Astrocyte of the hippocampus (primary cell): ENCODE results near the gene WFIKKN2.
"Not testable (repeated sequence)": the region's sequence is repeated elsewhere in the genome, so short reads cannot be mapped to it uniquely, and the experiment has no call there.

ENCODE experiments used
- DNase-seq: peaks from one replicate; pipeline ENCODE4 v3.0.0; 2011; ENCODE audit warnings: low read depth, low spot score

Gene WFIKKN2, protein sequence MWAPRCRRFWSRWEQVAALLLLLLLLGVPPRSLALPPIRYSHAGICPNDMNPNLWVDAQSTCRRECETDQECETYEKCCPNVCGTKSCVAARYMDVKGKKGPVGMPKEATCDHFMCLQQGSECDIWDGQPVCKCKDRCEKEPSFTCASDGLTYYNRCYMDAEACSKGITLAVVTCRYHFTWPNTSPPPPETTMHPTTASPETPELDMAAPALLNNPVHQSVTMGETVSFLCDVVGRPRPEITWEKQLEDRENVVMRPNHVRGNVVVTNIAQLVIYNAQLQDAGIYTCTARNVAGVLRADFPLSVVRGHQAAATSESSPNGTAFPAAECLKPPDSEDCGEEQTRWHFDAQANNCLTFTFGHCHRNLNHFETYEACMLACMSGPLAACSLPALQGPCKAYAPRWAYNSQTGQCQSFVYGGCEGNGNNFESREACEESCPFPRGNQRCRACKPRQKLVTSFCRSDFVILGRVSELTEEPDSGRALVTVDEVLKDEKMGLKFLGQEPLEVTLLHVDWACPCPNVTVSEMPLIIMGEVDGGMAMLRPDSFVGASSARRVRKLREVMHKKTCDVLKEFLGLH

DNA sequence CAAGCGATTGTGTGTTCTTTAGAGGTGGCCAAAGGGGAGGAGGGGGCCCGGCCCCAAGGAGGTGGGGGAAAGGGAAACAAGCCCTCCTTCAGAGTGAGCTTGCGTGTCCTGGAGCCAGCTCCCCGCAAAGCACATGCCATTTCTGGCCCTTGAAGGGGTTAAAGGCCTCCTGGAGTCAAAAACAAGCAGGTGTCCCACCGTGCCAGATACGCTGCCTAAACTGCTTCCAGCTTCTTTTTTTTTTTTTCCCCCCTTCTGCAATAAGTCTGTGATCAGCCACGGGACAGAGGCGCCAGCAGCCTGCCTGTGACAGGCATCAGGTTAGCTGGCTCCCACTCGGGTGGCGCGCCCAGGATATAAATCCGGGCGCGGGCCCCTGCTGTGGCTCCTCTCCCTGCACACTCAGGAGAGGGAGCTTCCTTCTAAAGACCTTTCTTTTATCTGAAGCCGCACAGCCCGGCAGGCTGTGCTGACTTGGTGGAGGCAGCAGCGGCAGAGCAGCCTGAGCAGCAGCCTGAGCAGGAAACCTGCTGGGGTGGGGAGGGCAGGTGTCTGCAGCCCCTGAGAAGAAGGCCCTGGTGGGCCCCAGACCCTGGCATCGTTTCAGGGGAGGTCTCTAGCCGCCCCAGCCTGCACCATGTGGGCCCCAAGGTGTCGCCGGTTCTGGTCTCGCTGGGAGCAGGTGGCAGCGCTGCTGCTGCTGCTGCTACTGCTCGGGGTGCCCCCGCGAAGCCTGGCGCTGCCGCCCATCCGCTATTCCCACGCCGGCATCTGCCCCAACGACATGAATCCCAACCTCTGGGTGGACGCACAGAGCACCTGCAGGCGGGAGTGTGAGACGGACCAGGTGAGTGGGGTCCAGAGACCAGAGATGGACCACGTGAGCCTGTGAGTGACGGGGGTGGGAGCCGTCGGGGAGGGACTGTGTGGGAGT is at the start of gene WFIKKN2:
TSS of gene WFIKKN2 (plus strand) at position 286 of the 934 bp plus-strand sequence. CDS start at position 638, 352 bp downstream.
- DNase-seq: no peak

GRCh38 chr17:50785946-50786570 is 49.3 kb upstream of the WFIKKN2 start:
- peak; percentile 79 for DNase-seq

DNA sequence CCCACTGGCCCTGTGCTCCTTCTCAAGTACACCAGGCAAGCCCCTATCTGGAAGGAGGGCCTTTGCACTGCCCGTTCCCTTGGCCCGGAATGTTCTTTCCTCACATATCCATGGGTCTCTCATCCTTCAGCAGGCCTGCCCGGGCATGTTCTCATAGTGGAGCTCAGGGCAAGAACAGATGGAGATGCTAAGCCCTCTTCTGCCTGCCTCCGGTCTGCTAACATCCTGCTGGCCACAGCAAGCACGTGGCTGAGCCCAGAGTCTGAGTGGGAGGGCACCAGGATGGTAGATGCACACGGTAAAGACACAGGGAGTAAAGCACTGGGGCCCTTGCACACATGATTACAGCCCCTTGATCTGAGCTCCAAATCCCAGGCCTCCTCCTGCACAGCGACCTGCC is 48.3 kb upstream of the WFIKKN2 start:
- no peak for DNase-seq

DNA sequence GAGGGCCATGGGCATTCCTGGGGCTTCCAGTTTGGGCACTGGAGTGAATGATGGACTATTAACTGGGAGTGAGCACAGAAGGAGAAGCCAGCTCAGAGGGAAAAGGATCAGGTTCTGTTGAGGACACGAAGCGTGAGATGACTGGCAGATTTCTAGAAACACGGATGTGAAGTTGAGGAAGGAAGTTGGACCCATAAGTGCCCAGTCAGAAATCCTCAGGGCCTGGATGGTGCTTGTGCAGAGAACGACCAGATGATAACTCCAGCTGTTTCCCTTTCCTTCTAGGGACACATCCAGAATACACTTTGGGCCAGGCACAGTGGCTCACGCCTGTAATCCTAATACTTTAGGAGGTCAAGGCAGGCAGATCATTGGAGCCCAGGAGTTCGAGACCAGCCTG is 44.8 kb upstream of the WFIKKN2 start:
- DNase-seq: no peak

DNA sequence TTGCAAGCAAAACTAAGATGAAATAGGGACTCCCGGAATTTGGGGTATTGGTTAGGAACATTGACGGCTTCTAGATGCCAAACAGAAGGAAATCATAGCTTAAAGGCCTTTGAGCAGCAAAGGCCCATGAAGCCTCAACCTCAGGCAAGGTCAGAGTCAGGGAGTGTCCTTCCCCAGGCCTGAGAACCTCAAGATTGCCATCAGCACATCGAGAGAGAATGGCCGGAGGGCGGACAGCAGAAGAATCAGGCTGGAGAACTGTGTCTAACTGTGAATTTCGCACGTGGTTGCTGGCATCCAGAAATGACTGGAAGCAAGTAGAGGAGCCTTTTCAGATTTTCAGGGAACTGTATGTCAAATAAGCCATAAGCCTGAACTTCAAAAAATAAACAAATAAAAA is 43.3 kb upstream of the WFIKKN2 start:
- DNase-seq: no peak

GRCh38 chr17:50793007-50793406 is 42.4 kb upstream of the WFIKKN2 start:
- no peak for DNase-seq

- DNase-seq: no peak
Observed at GRCh38 chr17:50794361-50794760, 41.0 kb upstream of the WFIKKN2 start.

- DNase-seq: peak; percentile 66
Observed at GRCh38 chr17:50797135-50797810, 38.1 kb upstream of the WFIKKN2 start.

DNA sequence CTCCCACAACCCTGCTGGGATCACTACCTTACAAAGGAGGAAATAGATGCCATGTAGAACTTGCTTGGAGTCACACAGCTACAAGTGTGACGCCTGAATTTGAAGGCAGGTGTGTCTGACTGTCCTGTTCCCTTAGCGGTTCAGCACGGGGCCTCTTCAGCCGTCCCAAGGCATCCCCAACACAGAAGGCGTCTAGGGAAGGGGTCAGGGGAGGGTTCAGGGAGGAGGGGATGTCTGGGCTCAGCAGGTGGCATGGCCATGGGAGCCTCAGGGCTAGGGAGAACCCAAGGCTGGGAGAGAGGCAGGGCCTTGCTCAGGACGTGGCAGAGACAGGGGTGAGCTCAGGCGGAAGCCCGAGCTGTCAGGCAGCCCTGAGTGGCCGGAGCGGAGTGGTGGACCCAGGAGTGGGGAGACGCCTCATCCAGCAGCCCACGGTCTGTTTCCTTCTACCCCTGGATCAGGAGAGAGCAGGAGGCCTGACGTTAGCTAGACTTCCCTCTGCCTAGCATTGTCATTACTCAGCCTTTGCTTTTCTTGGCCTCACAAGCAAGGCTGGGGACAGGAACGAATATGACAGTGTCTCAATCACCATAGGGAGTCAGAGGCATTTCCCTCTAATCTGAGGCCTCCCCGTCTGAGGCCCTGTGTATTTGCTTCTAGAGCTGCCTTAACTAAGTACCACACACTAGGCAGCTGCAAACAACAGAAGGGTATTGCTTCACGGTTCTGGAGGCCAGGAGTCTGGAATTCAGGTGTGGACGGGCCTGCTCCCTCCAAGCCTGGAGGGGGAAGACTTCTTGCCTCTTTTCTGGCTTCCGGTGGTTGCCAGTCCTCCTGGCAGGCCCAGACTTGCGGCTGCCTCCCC is 36.7 kb upstream of the WFIKKN2 start:
- no peak for DNase-seq

GRCh38 chr17:50799582-50799981 is 35.8 kb upstream of the WFIKKN2 start:
- DNase-seq: no peak

DNA sequence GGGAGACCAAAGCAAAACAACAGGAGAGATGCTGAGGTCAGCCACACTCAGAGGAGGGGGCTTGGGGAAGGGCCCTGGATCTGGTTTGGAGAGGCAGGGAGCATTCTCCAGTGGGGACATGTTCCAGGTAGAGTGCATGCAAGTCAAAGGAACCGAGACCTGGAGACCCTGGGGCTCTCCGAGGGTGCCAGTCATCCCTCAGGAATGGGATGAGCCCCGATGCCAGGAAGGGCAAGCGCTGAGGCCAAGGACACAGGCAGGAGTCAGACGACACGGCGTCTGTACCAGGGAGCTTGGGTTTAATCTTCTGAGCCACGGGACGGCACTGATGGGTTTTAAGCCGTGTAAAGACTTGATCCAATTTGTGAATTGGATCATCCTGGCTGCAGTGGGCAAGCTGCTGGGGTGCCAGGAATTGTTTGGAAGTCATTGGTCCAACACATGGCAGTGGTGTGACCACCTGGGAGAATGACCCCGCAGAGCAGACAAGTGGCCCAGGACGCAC is 35.1 kb upstream of the WFIKKN2 start:
- no peak for DNase-seq

- no peak for DNase-seq
Observed at GRCh38 chr17:50802609-50803571, 32.5 kb upstream of the WFIKKN2 start.

- DNase-seq: no peak
Observed at GRCh38 chr17:50803676-50804075, 31.7 kb upstream of the WFIKKN2 start.

DNA sequence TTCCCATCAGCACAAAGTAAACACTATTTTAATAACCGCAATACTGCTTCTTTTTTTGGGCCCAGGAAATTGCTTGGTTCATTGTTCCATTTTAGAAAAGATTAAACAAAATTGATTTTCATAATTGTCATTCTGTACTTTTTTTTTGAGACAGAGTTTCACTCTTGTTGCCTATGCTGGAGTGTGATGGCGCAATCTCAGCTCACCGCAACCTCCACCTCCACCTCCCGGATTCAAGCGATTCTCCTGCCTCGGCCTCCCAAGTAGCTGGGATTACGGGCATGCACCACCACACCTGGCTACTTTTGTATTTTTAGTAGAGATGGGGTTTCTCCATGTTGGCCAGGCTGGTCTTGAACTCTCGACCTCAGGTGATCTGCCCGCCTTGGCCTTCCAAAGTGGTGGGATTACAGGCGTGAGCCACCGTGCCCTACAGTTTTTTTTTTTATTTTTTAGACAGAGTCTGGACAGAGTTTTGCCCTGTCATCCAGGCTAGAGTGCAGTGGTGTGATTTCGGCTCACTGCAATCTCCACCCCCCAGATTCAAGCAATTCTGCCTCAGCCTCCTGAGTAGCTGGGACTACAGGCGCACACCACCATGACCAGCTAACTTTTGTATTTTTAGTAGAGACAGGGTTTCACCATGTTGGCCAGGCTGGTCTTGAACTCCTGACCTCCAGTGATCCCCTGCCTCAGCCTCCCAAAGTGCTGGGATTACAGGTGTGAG is 30.5 kb upstream of the WFIKKN2 start:
- DNase-seq: not testable (repeated sequence)

- DNase-seq: no peak
Observed at GRCh38 chr17:50805486-50805885, 29.9 kb upstream of the WFIKKN2 start.

GRCh38 chr17:50806141-50806643 is 29.2 kb upstream of the WFIKKN2 start:
- DNase-seq: peak; percentile 68

DNA sequence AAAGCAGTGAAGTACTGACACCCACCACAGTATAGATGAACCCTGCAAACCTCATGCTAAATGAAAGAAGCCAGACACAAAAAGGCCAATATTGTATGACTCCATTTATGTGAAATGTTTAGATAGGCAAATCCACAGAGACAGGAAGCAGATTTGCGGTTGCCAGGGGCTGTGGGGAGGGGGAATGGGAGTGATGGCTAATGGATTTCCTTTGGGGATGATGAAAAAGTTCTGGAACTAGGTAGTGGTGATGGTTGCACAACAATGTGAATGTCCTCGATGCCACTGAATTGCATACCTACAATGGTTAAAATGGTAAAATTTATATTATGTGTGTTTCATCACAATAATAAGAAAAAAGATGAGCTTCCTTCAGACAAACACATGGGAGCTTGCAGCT is 28.4 kb upstream of the WFIKKN2 start:
- no peak for DNase-seq

- DNase-seq: no peak
Observed at GRCh38 chr17:50807675-50808074, 27.7 kb upstream of the WFIKKN2 start.
